Superior temporal gyrus (tissue), 1 donor: Measurements from ENCODE around the gene MYOZ3.

ENCODE experiments used
- DNase-seq: peaks from one replicate; pipeline ENCODE4 v3.0.0-alpha.2; 2016; ENCODE audit errors: extremely low spot score

Gene MYOZ3, protein sequence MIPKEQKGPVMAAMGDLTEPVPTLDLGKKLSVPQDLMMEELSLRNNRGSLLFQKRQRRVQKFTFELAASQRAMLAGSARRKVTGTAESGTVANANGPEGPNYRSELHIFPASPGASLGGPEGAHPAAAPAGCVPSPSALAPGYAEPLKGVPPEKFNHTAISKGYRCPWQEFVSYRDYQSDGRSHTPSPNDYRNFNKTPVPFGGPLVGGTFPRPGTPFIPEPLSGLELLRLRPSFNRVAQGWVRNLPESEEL

GRCh38 chr5:150661086-150661485 lies at the start of gene MYOZ3:
TSS of gene MYOZ3 (plus strand) at chr5:150661251. CDS start at chr5:150662942, 1,691 bp downstream.
- DNase-seq = no peak

DNA sequence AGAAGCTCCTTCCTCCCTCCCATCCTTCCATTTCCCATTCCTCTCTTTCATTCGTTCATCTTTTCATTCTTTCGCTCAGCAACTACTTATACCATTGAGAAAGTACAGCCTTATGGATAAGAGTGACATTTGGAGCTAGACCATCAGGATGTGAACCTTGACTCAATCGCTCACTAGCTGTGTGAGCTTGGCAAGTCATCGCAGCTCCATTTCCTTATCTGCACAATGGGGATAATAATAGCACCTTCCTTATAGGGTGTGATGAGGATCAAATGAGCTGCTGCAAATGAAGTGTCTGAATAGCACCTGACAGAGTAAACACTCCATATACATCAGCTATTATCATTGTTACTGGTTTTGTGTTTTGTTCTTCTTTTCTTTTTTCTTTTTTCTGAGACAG lies 48.6 kb upstream of the MYOZ3 start:
- no peak for DNase-seq

DNA sequence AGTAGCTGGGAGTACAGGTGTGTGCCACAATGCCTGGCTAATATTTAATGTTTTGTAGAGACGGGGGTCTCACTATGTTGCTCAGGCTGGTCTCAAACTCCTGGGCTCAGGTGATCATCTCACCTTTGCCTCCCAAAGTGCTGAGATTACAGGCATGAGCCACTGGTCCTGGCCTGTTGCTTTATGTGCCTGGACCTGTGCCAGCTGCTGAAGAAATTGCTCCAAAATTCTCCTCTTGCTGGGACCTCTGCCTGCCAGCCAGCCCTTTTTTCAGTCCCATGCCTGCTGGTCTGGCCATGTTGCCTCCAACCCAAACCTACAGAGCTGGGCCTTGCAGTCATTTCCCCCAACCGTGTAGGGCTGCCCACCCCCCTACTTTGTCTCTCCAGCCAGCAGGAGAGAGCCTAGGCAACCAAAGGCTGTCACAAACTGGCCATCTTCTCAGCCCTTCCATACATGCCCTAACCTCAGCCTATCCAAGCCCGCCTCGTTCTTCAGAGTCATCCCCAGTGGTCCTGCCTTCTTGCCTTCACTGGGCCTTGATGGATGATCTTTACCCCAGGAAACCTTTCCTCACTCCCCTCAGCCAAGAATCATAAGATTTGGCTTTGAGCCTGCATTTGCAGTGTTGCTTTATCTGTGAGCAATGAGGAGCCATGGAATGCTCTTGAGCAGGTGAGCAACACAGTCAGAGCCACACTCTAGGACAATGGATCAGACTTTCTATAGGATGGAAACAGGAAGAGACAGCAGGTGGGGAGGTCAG lies 48.0 kb upstream of the MYOZ3 start:
- DNase-seq = no peak

DNA sequence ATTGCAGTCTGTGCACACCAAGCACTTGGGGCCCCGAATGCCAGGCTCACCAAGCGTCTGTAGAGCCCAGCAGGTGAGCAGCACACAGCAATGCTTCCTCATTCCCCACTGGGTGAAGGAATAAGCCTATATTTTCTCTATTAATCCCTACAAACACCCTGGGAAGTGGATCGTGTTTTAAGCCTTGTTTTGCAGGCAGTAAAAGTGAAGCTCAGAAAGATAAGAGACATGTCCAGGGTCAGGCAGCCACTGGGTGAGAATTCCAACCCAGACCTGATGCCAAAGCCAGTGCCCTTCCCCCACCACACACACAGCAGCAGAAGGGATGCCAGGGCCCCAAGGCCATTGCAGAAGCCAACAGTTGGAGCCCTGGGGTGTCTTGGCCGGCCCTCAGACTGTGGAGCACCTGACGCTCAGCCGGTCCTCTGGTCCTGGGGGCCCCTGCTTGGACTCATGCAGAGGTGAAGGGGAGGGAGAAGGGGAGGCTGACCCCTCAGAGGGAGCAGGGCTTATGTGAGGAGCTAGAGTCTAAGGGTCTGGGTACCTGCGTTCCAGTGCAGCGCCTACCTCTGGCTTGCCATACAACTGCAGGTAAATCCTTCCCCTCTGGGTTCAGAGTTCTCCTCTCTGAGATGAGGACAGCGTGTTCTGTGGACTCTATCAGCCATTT lies 46.9 kb upstream of the MYOZ3 start:
- DNase-seq = no peak

DNA sequence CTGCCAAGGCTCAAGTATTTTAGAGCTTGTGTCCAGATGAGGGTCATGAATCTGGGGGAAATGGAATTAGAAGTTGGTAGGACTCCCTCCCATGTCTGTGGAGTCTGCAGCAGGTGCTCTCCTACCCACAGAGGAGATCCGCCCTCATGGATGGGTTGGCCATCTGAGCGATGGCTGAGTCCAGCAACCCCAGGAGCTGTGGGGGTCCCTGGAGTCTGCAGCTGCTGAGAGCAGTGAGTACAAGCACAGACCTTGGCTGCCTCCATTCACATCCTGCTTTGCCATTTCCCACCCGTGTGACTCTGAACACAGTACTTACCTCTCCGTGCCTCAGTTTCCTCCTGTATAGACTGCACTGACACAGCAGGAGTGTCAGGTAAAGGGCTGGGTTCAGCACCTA lies 46.4 kb upstream of the MYOZ3 start:
- no peak for DNase-seq

- DNase-seq = peak; percentile 48
Observed at GRCh38 chr5:150615141-150615699, 45.8 kb upstream of the MYOZ3 start.

DNA sequence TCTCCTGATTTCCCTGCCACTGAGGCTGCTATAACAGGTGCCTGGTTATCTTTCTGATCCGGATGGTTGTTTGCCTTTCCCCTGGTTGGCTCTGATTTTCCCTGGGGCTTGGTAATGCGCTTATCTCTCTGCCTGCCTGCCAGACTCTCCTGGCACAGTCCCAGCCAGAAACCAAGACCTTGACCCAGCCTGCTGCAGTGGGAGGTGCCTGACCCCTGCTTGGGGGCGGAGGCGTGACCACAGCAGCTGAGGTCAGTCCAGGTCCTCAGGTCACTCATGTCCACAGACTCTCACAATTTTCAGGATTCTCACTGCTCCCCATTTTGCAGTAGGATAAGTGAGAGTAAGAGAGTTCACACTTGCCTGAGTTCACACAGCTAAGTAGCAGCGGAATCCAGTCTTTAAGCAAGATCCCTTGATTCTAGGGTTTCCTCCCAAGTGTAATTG lies 45.0 kb upstream of the MYOZ3 start:
- no peak for DNase-seq

- DNase-seq = no peak
Observed at GRCh38 chr5:150616506-150616905, 44.5 kb upstream of the MYOZ3 start.

DNA sequence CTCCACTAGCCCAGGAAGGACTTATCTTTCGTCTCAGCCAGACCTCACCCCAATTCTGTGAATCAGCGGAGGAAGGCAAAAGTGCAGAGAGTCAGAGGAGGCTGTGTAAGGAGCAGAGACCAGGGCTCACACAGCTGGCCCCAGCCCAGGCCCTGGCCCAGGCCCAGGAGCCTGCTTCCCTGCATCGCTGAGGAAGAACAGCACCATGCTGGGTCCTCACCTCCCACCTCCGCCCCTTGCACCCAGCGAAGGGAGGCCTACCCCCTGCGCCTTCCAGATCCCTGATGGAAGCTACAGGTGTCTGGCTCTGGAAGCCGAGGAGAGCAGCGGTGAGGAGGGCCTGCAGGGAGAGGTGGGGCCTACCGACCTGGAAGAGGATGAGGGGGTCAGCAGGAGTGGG lies 42.9 kb upstream of the MYOZ3 start:
- no peak for DNase-seq

GRCh38 chr5:150618588-150619281 lies 42.3 kb upstream of the MYOZ3 start:
- DNase-seq = no peak

DNA sequence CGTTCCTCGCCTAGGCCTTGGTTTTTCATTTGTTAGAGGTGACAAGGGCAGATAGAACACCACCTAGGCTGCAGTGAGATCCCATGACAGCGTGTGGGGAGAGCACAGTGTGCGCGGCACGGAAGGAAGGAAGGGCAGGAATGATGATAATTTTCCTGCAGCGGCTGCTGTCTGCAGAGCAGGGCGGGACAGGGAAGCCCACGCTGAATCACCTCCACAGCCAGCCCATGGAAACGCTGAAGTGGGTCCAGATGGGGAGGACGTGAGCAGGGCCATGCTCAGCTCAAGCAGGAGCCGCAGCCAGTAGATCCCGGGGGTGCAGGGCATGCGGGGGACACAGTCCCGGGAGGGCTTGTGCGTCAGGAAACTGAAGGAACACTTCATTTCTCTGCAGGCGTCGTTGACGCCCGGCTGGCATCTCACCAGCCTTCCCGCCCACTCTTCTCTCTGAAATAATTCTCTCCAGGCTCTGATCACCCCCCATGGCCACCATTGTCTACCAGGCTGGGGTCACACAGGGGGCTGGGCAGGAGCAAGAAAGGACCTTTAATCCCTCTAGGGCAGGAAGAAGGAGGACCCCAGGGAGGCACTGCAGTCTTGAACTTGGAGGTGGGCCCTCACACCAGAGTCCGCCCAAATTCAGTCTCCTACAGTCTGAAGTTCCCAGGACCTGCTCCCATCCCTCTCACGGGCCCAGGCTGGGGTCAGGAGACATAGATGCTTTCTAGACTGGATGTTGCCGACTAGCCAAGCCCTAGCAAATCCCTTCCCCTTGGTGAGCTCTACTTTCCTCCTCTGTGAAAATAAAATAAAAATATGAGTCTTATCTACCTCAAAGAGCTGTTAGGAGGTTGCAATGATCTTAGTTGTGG lies 41.5 kb upstream of the MYOZ3 start:
- peak; percentile 6 for DNase-seq

- DNase-seq = no peak
Observed at GRCh38 chr5:150621301-150621700, 39.8 kb upstream of the MYOZ3 start.

DNA sequence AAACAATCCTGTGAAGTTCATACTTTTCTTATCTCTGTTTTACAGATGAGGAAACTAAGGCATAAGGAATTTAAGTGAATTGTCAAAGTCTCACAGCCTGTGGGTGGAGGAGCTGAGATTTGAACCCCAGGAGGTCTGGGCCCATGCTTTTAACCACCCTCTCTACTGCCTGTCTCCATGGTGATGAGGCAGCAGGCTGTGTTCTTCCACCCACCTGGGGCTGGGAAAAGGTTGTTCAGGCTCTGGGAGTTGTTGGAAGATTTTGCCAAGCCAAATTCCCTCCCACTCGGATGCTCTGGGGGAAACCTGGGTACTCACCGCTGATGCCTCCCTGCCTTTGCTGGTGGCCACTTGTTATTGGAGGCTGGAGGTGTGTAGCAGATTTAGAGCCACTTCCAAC lies 38.9 kb upstream of the MYOZ3 start:
- peak; percentile 14 for DNase-seq

- DNase-seq = peak; percentile 13
Observed at GRCh38 chr5:150623152-150623877, 37.7 kb upstream of the MYOZ3 start.

DNA sequence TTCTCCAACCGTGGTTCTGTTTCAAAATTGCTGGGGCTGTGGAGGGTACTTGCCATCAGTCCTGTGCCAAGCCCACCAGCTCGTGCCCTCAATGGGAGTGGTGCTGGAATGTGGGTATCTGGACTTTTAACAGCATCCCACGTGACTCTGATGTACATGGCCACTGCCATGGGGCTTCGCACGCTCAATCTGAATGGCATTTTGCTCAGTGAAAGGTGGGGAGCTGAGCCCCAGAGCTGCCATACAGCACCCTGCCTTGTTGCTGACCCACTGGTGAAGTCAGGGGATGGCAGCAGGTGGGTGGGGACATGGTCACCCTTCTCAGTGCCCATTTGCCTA lies 37.2 kb upstream of the MYOZ3 start:
- no peak for DNase-seq

- no peak for DNase-seq
Observed at GRCh38 chr5:150624334-150625163, 36.5 kb upstream of the MYOZ3 start.

DNA sequence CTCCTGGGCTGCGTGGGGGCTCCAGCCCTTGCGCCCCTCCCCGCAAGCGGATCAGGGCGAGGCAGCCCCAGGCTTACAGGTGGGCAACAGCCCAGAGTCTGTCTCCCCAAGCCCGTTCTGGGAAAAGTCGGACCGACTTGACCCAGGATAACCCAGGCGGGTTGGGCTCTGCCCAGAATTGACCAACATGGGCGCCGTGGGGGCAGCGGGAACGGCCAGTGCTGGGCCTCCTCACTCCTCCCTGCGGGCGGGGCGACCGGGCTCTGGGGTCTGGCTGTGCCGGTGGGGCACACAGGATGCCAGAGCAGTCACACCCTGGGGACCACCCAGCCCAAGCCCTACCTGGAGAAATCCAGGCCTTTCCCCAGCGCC lies 35.9 kb upstream of the MYOZ3 start:
- no peak for DNase-seq

DNA sequence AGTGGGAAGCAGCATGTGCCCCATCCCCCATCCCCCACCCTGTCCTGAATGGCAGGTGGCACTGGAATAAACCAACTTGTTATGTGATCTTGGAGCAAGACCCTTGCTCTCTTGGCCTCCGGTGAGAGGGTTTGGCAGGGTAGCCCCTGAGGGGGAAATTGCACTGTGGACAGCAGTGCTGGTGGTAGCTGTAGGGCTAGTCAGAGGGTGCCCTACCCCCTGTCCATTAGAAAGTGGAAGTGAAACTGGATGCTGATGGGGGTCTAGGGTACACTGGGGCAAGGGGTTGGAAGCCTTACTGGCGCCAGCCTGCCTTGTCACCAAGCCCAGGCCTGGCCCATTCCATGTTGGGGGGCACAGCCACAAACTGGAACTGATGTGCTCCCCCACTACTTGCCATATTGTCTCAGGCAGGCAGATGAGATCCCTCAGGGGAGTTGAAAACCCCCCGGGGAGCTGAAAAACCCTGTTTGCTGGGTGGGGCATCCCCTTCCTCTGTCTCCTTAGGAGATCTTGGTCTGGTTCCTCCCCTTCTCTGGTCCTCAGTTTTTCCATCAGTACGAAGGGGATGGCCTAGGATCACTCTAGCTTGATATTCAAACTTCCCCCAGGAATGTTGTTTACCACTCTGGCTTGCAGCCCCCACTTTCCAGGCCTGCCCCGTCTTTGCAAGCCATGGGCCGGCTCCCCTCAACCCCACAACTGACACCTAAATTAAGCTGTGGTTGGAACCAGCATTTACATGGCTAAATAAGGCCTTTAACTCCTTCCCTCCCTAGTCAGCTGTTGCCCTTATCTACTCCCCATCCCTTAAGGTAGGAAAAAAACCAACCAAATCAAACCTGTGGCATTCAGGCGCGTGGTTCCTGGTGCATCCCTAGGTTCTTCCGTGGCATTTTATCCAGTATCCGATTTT lies 35.0 kb upstream of the MYOZ3 start:
- DNase-seq = no peak
